Panc1 (cell line): Measurements from ENCODE around the gene ST3GAL4. TPM values are rescaled to one million over a fixed set of nuclear protein-coding genes. Genes with fewer than 3 reads are reported as not detected.

Experiments
- ATAC-seq: fragments of 200-7000 bp; cut with Tn5 transposase; 2 replicates; pipeline ENCODE4 v1.9.1; 2020; ENCODE audit warnings: mild to moderate bottlenecking, moderate library complexity
- BruUV-seq: library from RNA; stranded (reverse); fragments of 400-500 nt; replicated peaks from 2 replicates; lab custom pipeline; 2021; lab: Mats Ljungman, UMichigan
- CTCF ChIA-PET: fragments of 300-600 bp; sonication (Branson Sonifier 250); formaldehyde crosslinking; loops from one replicate; lab custom pipeline; 2022; ENCODE audit warnings: antibody characterized with exemption; lab: Charles Lee
- POLR2A ChIA-PET: fragments of 300-600 bp; sonication (Branson Sonifier 250); formaldehyde crosslinking; loops from one replicate; lab custom pipeline; 2022; ENCODE audit warnings: antibody characterized with exemption; lab: Charles Lee
- DNase-seq: peaks from one replicate; pipeline ENCODE4 v3.0.0-alpha.2; 2010; ENCODE audit warnings: low read depth, low spot score
- H3K27ac ChIP-seq: 2 replicates; pipeline ENCODE4 v1.5.1; 2011; ENCODE audit warnings: mild to moderate bottlenecking, low read length, inconsistent platforms
- H3K27me3 ChIP-seq: fragments of 200-500 bp; sonication (Bioruptor generic); 2 replicates; pipeline ENCODE4 v1.6.0; 2014; ENCODE audit warnings: low read length, inconsistent platforms; ENCODE audit not compliant: control insufficient read depth, insufficient read depth
- H3K36me3 ChIP-seq: fragments of 200-500 bp; sonication (Bioruptor generic); 2 replicates; pipeline ENCODE4 v1.5.1; 2014; ENCODE audit warnings: inconsistent platforms, mild to moderate bottlenecking, low read length, moderate library complexity; ENCODE audit not compliant: control insufficient read depth, insufficient read depth
- H3K4me1 ChIP-seq: 2 replicates; pipeline ENCODE4 v1.5.1; 2011; ENCODE audit warnings: inconsistent platforms, mild to moderate bottlenecking, low read length, moderate library complexity; ENCODE audit not compliant: control insufficient read depth, insufficient read depth
- H3K4me3 ChIP-seq, 2 experiments: 2 replicates each; pipeline ENCODE4 v1.5.1; 2011 to 2012; ENCODE audit warnings: low read depth in 2 of 2, low read length in 2 of 2, mild to moderate bottlenecking in 2 of 2, inconsistent platforms in 1 of 2, moderate library complexity in 1 of 2
- H3K9me3 ChIP-seq: fragments of 200-500 bp; sonication (Bioruptor generic); 2 replicates; pipeline ENCODE4 v1.5.1; 2014; ENCODE audit warnings: low read depth, mild to moderate bottlenecking, inconsistent platforms, low read length, moderate library complexity; ENCODE audit not compliant: control insufficient read depth, insufficient read depth
- POLR2AphosphoS5 ChIP-seq: IDR thresholded peaks from 2 replicates; pipeline ENCODE4 v1.6.1; 2012; ENCODE audit warnings: mild to moderate bottlenecking, low read depth, low read length, moderate library complexity
- SIN3A ChIP-seq: IDR thresholded peaks from 2 replicates; pipeline ENCODE4 v1.6.1; 2012; ENCODE audit warnings: low read depth, mild to moderate bottlenecking, low read length, moderate library complexity, borderline replicate concordance; ENCODE audit not compliant: insufficient read depth
- TCF7L2 ChIP-seq: IDR thresholded peaks from 2 replicates; pipeline ENCODE4 v1.6.1; 2011; ENCODE audit warnings: mild to moderate bottlenecking, low read depth, low read length, inconsistent platforms
- in situ Hi-C: cut with HindIII; loops from 2 replicates; pipeline ENCODE4 v1.10.0; 2016; ENCODE audit warnings: low sequenced_read_pairs, low pct_unique_long_range_greater_than_20kb
- intact Hi-C: fragments of 100-400 bp; cut with micrococcal nuclease; formaldehyde crosslinking; loops from one replicate; pipeline ENCODE4 v1.10.0; 2022; ENCODE audit not compliant: unreplicated experiment
- total RNA-seq: library from RNA; stranded (reverse); gene quantifications from one replicate; pipeline ENCODE4 v1.2.1, GENCODE V29; 2021; ENCODE audit not compliant: unreplicated experiment
- TF ChIP-seq, protein P1 (sequence below), 2 experiments: IDR thresholded peaks; 2 replicates each; pipeline ENCODE4 v1.6.1; 2011 to 2012; ENCODE audit warnings: low read depth in 2 of 2, control low read depth in 1 of 2, low read length in 1 of 2, mild to moderate bottlenecking in 1 of 2, moderate library complexity in 1 of 2; ENCODE audit not compliant: insufficient read depth in 1 of 2
- TF ChIP-seq, protein P2 (sequence below): fragments of 450-650 bp; IDR thresholded peaks from 2 replicates; pipeline ENCODE4 v1.5.1; 2017; ENCODE audit warnings: mild to moderate bottlenecking

ST3GAL4 gene
- total RNA-seq, 1 experiment from 2014 or later: 56.6 TPM

DNA sequence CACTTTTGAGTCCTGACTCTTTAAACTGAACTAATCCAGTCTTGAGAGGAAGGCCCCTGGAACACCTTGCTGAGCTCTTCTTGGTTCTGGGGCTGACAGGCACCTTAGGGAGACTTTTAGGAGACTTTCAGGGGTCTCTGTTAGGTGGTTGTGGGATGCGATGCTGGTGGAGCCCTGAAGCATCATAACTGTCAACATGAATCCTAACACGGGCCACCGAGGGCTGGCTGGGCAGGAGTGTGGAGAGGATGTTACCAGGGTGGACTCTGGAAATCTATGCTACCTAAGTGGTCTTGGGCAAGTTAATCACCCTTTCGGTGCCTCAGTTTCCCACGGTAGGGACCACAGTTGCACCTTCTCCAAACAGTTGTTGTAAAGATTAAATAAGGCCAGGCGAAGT lies 106.5 kb downstream of the ST3GAL4 start:
- no peak for DNase-seq
- Histone ChIP-seq H3K9me3 (no peaks in the 10 kb centered on the region), H3K4me1 (no peaks in the 10 kb centered on the region), H3K27me3 (peaks cover 9% of the 10 kb centered on the region; the same call in 1 of the 2 replicates), H3K27ac (no peak overlapping the region), H3K4me3 (no peak overlapping the region), H3K36me3 (no peaks in the 10 kb centered on the region)
- ATAC-seq: no peak
- TF ChIP-seq, protein P1, sequence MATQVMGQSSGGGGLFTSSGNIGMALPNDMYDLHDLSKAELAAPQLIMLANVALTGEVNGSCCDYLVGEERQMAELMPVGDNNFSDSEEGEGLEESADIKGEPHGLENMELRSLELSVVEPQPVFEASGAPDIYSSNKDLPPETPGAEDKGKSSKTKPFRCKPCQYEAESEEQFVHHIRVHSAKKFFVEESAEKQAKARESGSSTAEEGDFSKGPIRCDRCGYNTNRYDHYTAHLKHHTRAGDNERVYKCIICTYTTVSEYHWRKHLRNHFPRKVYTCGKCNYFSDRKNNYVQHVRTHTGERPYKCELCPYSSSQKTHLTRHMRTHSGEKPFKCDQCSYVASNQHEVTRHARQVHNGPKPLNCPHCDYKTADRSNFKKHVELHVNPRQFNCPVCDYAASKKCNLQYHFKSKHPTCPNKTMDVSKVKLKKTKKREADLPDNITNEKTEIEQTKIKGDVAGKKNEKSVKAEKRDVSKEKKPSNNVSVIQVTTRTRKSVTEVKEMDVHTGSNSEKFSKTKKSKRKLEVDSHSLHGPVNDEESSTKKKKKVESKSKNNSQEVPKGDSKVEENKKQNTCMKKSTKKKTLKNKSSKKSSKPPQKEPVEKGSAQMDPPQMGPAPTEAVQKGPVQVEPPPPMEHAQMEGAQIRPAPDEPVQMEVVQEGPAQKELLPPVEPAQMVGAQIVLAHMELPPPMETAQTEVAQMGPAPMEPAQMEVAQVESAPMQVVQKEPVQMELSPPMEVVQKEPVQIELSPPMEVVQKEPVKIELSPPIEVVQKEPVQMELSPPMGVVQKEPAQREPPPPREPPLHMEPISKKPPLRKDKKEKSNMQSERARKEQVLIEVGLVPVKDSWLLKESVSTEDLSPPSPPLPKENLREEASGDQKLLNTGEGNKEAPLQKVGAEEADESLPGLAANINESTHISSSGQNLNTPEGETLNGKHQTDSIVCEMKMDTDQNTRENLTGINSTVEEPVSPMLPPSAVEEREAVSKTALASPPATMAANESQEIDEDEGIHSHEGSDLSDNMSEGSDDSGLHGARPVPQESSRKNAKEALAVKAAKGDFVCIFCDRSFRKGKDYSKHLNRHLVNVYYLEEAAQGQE (IDR thresholded peaks at IDR 0.05; ENCODE audit: insufficient read depth in 1 of 2, low read depth in 2 of 2, low read length in 1 of 2): no peak
- TF ChIP-seq TCF7L2: no peak
- TF ChIP-seq SIN3A: no peak
- no peak for TF ChIP-seq POLR2AphosphoS5
- TF ChIP-seq, protein P2, sequence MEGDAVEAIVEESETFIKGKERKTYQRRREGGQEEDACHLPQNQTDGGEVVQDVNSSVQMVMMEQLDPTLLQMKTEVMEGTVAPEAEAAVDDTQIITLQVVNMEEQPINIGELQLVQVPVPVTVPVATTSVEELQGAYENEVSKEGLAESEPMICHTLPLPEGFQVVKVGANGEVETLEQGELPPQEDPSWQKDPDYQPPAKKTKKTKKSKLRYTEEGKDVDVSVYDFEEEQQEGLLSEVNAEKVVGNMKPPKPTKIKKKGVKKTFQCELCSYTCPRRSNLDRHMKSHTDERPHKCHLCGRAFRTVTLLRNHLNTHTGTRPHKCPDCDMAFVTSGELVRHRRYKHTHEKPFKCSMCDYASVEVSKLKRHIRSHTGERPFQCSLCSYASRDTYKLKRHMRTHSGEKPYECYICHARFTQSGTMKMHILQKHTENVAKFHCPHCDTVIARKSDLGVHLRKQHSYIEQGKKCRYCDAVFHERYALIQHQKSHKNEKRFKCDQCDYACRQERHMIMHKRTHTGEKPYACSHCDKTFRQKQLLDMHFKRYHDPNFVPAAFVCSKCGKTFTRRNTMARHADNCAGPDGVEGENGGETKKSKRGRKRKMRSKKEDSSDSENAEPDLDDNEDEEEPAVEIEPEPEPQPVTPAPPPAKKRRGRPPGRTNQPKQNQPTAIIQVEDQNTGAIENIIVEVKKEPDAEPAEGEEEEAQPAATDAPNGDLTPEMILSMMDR: no peak
- ChIA-PET POLR2A (no interaction called here), CTCF (no interaction called here)
- in situ Hi-C loops: no loop called here
- no TSS peak for BruUV-seq
- intact Hi-C loops: no loop called here

DNA sequence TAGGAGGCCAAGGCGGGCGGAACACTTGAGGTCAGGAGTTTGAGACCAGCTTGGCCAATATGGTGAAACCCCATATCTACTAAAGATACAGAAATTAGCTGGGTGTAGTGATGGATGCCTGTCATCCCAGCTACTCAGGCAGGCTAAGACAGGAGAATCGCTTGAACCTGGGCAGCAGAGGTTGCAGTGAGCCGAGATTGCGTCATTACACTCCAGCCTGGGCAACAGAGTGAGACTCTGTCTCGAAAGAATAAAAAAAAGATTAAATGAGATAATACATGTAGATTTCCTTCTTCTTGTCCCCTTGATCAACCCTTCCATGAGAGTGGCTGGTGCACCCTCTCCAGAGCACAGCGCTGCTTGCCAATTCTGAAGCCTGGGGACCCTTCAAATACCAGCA lies 106.9 kb downstream of the ST3GAL4 start:
- no peak for ATAC-seq
- peaks cover 9% of the 10 kb centered on the region; the same call in 1 of the 2 replicates for H3K27me3 ChIP-seq
- no peak overlapping the region for H3K27ac ChIP-seq
- POLR2A ChIA-PET: no interaction called here
- no peaks in the 10 kb centered on the region for H3K9me3 ChIP-seq
- no peak for TF ChIP-seq POLR2AphosphoS5
- TF ChIP-seq, protein P2: no peak
- TF ChIP-seq, protein P1 (IDR thresholded peaks at IDR 0.05; ENCODE audit: insufficient read depth in 1 of 2, low read depth in 2 of 2, low read length in 1 of 2): no peak
- no peak for TF ChIP-seq SIN3A
- TF ChIP-seq TCF7L2: no peak
- intact Hi-C loops: no loop called here
- in situ Hi-C loops: no loop called here
- DNase-seq: no peak
- no peak overlapping the region for H3K4me3 ChIP-seq
- CTCF ChIA-PET: no interaction called here
- H3K4me1 ChIP-seq: no peaks in the 10 kb centered on the region
- H3K36me3 ChIP-seq: no peaks in the 10 kb centered on the region
- no TSS peak for BruUV-seq

Other genes with a start within 250 kb of the ST3GAL4 start
- gene RPUSD4, start 144.0 kb upstream of the ST3GAL4 start, total RNA-seq: 52.3 TPM
- 41.6 TPM for gene FAM118B, start 143.9 kb upstream of the ST3GAL4 start, total RNA-seq
- 149 TPM for gene SRPRA, start 86.8 kb upstream of the ST3GAL4 start, total RNA-seq
- 44.8 TPM for gene FOXRED1, start 86.5 kb upstream of the ST3GAL4 start, total RNA-seq
- gene TIRAP, start 72.6 kb upstream of the ST3GAL4 start, total RNA-seq: 19.3 TPM
- 34.8 TPM for gene DCPS, start 51.6 kb upstream of the ST3GAL4 start, total RNA-seq